GM12892 (cell line): ENCODE measurements around the gene DLL4.

Source experiments
- POLR2AphosphoS5 ChIP-seq: IDR thresholded peaks from 2 replicates; pipeline ENCODE4 v1.6.1; 2011; ENCODE audit warnings: low read depth, low read length, control low read depth
- TAF1 ChIP-seq: IDR thresholded peaks from 2 replicates; pipeline ENCODE4 v1.6.1; 2011; ENCODE audit warnings: low read depth, mild to moderate bottlenecking, control low read depth, low read length, borderline replicate concordance

GRCh38 chr15:40986820-40987219 is 57.7 kb downstream of the DLL4 start:
- TF ChIP-seq TAF1 (no peak), POLR2AphosphoS5 (no peak)
